CD4-positive, alpha-beta T cell treated with Interleukin-15 for 4 hours (primary cell): ENCODE measurements around the gene PRKRA.
A peak's percentile ranks its signal among the peaks of the same experiment; 100 is the strongest.
"Not testable (repeated sequence)": the region's sequence is repeated elsewhere in the genome, so short reads cannot be mapped to it uniquely, and the experiment has no call there.

Experiments
- DNase-seq: peaks from one replicate; pipeline ENCODE4 v3.0.0-alpha.2; 2020; ENCODE audit warnings: low spot score

PRKRA gene

DNA sequence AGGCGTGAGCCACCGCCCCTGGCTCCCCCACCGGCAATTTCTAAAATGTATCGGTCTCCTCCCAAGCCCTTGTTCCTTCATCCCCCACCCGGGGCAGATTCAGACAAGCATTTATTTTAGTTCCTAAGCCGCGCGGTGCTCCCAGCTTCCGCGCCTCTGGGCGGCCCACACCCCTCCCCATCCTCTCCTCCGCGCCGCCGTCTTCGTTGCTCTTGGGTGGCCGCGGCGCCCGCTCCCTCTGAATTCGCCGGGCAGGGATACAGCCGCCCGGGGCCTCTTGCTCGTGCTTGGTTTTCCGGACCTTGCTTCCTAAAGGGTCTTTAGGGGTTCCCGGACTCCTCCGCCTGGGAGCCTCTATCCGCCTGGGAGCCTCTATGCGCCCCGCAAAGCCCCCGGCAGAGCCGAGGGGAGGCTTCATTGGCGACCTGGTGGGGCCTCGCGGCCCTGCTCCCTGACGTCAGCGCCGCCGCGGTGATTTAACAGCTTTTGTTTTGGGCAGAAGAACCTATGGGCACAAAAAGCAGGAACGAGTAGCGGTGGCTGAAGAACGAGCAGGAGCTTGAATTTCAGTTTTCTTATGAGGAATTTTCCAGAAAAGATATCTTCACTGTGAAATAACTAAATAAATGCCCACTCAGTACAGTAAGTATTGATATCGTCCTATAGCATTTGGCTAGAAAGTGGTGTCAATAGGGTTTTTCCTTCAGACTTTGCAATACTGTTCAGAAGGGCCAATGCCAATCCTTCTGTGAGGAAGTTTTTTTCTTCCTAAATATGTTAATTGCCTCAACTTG lies 37.3 kb downstream of the PRKRA start:
- peak; percentile 64 for DNase-seq

DNA sequence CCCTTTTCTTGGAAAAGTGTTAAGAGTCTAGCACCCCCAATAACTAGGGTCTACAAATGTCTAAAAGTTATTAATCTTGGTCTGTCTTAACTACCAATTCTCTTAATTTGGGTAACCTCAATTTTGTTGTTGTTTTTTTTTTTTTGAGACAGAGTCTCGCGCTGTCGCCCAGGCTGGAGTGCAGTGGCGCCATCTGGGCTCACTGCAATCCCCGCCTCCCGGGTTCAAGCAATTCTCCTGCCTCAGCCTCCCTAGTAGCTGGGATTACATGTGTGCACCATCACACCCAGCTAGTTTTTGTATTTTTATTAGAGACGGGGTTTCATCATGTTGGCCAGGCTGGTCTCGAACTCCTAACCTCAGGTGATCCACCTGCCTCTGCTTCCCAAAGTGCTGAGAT lies 38.5 kb downstream of the PRKRA start:
- not testable (repeated sequence) for DNase-seq

DNA sequence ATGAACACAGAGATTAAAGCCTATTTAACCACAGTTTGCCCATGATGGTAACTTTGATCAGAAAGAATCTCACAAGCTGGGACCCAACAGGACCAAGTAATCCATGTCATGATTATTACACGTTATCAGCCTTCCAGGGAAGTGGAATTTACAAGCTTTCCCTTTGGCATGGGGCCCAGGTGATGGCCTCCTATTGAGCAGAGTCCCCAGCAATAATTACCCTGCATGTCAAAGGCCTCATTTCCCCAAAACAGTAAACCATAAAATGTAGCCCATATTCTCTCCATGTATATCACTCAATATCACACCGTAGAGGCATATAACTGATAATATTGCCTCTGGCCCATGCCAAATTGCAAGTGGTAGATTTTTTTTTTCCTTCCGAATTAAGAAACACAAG lies 38.9 kb downstream of the PRKRA start:
- no peak for DNase-seq

DNA sequence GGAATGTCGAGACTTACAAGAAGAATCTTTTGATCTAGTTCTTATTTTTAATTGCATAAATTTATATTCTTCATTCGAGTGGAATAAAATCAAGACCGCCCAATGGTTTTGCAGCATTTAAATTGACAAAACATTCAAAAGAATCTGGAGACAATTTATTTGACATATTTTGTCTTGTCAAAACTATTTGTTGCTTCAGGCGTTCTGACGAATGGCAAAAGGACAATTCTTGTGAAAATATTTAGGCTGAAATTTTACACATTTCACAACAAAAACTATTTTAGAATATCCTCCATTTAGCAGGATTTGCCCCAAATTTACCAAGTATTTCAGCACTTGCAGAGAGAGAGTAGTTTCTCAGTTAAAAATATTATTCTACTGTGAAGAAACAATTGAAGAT lies 41.7 kb downstream of the PRKRA start:
- DNase-seq: no peak

DNA sequence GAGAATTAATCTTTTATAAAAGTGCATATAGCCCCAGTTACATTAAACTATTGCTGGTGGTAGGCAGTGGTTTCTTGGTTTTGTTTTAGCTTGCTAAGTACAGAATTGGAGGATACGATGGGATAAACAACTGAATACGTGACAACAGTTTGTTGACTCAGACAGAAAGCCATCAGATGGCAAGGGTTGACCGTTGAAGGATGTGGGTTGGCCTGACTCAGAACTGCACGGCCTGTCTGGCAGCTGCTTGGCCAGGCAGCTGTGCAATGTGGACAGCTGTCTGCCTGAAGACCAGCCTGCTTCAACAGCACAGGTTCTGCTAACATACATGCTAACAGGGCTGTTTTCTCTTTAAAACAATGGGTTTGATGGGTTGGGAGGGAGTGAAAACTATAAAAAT lies 46.6 kb downstream of the PRKRA start:
- DNase-seq: no peak

DNA sequence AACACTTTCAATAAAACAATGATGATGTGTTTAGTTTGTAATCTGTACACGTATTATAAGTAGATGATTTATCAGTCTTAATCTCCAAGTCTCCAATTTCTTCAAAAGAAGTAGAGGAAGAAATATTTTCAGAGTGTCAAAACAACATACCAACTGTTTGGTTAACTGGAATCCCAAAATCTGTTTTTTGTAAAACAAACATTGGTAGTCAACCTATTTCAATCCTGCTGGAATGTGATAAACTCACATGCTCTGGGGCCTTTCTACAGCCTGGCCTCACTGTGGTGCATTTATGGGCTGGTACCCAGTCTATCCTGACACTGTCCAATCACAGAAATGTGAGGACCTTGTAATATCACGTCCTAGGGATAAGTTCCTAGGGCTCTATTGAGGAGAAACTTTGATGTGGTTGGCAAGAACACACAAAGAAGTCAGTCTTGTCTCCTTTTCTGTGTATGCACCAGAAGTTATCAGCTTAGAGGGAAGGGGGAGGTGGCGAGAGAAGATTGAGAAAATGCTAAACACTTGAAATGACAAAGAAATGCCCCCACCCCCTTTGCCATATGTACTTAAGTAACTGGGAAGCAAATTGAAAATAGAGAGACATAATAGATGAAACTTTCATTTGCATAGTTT lies 47.2 kb downstream of the PRKRA start:
- no peak for DNase-seq

DNA sequence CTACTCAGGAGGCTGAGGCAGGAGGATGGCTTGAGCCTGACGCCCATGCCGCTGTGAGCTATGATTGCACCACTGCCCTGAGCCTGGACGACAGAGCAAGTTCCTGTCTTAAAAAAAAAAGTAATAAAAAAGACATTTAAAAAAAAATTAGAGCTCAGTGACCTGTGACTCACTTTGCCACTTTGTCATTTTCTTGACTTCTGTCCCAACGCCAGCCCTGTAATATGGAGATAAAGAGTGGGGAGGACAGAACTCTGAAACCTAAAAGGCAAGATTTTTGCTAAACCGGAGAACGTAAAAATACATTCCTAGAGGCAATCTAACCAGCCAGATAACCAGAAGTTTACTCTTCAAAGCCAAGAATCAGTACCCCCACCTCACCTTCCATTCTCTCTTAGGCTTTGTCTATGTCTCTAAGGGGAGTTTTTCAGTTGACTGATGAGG lies 49.0 kb downstream of the PRKRA start:
- DNase-seq: no peak

DNA sequence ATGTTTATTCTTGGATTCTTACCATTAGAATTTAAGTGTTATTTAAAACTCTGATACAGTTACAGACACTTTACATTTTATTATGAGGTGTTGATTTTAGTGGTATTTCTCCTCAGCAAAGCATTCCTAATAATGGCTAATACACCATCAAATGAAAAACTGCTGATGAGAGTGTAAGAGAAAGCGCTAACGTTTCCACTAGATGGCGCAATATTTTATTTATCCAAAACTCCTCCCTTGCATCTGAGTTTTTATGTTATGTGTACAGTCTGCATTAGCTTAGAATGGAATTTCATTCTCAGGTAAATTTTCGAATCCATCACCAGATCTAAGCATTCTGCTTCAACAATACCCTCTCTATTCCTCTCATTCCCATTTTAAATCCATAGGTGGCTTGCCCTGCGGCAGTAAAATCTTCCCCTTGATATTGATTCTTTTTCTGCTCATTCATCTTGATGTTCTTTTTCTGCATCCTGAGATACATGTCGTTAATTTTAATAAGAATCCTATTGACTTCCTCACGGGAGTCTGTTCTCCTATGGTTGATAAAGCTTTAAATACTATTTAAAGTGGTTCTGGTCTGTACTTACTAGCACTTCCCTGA lies 53.9 kb downstream of the PRKRA start:
- peak; percentile 55 for DNase-seq

DNA sequence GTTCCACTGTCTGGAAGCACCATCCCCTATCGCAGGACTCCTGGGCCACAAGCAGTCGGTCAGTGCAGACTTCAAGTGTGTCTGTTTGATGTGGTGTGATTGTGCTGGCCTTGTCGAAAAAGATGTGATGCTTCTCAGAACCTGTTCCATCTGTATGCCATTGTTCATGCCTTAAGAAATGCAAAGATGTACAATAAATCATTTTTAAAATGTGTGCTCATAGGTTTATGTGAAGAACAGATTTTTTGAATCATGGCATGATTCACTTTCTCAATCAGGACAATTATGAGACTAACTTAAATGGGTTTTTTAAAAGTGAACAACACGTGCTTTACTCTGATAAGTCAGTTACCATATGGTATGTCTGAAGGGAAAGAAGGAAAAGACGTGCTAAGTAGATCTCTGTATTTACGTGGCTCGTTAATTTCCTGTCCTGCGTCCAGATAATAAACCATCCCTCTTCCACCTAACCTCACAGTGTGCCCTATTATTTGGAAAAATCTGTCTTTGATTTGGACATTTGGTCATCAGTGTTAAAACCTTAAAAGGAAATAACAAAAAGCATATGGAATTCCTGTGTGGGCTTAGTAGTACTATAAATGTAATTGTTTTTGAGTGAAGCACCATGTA lies 54.9 kb downstream of the PRKRA start:
- no peak for DNase-seq

DNA sequence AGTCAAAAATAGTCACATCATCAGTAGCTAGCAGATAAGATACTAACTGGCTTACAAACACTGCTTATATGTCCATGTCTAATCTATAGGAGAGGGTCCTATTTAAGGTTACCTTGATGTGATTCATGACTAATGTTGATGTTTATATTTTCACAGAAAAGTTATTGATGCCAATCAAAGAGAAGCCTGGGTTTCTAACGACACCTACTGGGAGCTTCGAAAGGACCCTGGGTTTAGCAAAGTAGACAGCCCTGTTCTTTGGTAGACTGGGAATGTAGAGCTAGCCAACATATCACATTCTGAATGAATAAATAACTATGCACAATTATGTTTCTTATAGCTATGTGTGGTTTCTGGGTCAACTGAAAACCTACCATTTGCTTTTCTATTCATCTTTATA lies 55.7 kb downstream of the PRKRA start:
- no peak for DNase-seq

DNA sequence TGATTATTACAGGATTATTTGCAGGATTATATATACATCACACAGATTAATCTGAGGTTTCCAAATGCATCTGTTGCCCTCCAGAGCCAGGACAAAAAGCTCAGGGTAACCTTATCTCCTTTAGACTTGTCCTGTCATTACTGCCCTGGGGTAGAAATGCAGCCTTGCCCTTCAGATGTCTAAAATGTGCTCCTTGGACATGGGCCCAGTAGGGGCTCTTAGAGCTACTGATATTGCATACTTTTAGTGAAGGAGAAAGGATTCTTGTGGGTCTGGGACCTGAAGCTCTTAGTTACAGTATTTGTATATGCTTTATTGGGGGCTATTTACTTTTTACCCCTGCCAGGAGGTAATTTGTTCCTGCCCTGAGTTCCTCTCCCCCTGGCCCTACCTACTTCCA lies 56.1 kb downstream of the PRKRA start:
- DNase-seq: no peak

DNA sequence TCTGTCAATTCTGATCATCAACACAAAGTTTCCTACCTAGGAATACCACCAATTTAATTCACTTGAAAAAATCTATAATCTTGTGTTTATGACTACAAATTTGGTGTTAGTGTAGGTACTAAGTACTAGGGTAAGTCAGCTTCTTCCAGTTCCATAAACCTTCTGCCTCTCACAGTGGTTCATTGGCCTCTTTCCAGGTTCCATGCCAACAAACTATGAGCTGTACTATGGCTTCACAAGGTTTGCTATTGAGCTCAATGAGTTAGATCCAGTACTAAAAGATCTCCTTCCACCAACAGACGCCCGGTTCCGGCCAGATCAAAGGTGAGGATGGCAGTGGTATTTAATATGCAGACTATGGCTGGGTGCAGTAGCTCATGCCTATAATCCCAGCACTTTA lies 58.8 kb downstream of the PRKRA start:
- no peak for DNase-seq

DNA sequence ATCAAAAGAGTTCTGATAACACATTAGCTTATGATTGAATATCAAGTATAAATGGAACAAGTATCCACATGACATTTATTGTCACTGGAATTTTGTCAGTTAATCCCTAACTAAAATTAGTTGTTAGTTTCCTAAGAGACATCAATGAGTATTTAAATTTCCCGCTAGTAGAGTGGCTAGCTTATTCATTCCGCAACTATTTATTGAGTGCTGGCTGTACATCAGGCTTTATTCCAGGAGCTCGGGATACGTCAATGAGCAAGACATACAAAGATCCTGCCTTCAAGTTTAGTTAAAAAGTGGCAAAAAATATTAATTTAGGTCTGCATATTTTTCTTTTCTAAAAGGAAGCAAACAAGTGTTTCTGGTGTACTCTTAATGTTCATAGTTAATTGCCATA lies 59.3 kb downstream of the PRKRA start:
- no peak for DNase-seq

DNA sequence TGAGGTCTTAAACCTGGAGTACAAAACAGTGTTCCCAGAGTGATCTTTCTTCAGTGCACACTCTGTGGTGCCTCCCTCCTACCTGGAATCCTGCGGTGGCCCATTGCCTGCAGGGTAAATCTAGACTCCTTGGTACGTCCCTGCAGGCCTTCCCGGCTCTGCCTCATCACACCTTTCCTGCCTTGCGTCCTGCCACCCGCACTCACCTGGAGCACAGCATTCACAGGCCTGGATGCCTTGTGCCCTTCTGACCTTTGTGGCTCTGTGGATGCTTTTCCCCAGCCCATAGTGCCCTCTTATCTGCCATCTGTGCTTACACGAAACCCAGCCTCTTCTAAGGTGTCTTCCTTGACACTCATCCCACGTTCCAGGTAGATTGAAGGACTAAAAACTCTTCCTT lies 62.7 kb downstream of the PRKRA start:
- DNase-seq: no peak

DNA sequence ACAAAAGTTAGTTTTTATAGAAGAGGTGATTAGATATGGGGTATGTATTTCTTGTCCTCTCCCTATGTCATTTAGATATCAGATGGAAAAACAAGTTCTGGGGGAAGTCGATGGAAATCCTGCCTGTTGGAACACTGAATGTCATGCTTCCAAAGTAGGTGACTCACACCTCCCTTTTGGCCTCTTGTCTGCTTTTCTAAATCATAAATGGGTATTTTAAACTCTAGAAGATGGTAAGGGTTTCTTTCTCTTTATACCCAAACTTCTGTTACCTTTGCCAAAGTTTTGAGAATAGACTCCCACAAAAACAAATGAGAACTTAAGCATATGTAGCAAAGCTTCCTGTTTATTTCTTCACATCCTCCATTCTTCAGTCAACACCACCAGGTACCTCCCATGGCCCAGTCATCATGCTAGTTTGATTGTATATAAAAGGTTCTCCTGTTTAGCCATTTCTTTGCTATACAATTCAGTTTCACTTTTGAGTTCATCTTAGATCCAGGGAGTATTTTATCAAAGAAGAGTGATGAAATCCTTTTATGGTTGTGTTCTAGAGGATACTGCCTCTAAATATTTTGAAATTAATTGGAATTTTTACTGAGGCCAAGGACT lies 63.9 kb downstream of the PRKRA start:
- no peak for DNase-seq

DNA sequence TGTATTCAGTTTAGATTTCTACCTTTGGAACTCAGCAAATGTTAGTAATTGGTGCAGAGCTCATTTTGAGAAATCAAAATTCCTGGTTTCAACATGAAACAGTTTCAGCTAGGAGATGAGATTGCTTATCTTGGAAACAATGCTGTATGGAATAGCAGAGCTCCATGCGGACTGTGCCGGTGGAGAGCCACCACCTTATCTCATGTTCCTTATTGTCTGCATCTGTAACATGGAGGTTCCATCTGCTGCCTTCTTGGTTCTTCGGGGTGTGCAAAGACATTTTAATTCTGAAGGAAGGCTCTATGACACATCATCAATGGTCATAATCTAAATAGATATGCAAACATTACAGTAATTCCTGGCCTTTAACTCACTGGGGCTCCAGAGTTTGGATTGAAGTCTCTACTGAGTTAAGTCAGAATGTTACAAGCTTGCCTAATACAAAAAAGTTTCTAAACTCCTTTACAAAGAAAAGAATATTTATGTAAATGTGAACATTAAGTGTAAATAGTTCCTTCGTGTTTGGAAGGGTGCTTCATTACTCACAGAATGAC lies 65.3 kb downstream of the PRKRA start:
- DNase-seq: no peak

DNA sequence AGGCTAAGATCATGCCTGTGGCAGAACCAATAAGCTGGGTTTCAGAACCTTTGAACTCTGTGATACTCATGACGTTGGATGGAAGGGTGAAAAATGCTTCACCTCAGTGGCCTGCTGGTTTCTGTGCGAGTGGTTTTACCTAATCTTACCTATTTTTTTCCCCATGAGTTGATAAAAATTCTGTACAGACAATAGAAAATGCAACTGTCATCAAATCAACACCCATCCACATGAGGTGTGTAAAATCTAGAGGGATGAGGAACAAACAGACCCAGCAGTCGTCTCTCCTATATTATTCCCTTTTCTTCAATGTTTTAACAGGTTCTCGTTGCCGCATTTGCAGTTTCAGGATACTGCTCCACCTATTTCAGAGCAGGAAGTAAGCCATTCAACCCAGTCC lies 67.3 kb downstream of the PRKRA start:
- DNase-seq: no peak
